HS-27A (cell line): ENCODE results near the gene SIN3B.
"Not testable (repeated sequence)": the region's sequence is repeated elsewhere in the genome, so short reads cannot be mapped to it uniquely, and the experiment has no call there.

Experiments used
- DNase-seq: peaks from one replicate; pipeline ENCODE4 v3.0.0-alpha.2; 2012; ENCODE audit warnings: low read depth, missing footprints

SIN3B gene

DNA sequence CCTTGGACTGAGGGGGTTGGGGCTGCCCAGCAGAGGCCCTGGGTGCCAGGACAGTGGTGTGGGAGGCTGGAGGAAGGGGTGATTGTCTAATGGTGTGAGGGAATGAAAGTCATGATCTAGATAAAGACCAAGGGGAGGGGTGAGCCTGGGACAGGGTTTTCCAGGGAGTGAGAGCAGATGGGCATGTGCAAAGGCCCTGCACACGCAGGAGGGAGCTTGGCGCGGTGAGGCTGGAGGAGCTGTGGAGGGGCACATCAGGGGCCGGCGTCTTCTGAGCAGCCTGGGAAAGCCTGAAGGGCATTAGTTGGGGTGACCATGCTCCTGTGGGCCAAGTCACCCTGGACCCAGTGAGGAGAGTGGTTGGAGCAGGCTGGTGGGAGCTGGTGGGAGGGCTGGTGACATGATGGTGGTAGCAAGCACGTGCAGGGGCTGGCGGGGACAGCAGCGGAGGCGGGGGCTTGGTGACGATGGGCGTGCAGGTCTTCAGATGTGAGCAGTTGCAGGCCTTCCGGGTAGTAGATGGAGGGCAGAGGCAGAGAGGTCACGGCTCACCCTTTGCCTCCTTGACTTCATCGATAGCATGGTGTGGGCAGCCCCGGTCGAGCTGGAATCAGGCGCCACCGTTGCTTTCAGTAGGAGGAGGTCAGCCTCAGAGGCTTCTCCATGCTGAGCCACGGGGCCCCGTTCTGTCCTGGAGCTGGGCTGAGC, 39.4 kb downstream of the SIN3B start:
- no peak for DNase-seq

GRCh38 chr19:16869331-16869972, 40.3 kb downstream of the SIN3B start:
- no peak for DNase-seq

- DNase-seq: no peak
Measured at GRCh38 chr19:16871871-16872270, 42.7 kb downstream of the SIN3B start.

- no peak for DNase-seq
Measured at GRCh38 chr19:16872728-16873127, 43.5 kb downstream of the SIN3B start.

GRCh38 chr19:16873594-16873993, 44.4 kb downstream of the SIN3B start:
- DNase-seq: no peak

- DNase-seq: no peak
Measured at GRCh38 chr19:16874250-16874977, 45.2 kb downstream of the SIN3B start.

DNA sequence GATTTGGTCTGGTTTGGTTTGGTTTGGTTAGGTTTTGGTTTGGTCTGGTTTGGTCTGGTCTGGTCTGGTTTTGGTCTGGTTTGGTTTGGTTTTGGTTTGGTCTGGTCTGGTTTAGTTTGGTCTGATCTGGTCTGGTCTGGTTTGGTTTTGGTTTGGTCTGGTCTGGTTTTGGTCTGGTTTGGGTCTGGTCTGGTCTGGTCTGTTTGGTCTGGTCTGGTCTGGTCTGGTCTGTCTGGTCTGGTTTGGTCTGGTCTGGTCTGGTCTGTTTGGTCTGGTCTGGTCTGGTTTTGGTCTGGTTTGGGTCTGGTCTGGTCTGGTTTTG, 45.7 kb downstream of the SIN3B start:
- DNase-seq: not testable (repeated sequence)

DNA sequence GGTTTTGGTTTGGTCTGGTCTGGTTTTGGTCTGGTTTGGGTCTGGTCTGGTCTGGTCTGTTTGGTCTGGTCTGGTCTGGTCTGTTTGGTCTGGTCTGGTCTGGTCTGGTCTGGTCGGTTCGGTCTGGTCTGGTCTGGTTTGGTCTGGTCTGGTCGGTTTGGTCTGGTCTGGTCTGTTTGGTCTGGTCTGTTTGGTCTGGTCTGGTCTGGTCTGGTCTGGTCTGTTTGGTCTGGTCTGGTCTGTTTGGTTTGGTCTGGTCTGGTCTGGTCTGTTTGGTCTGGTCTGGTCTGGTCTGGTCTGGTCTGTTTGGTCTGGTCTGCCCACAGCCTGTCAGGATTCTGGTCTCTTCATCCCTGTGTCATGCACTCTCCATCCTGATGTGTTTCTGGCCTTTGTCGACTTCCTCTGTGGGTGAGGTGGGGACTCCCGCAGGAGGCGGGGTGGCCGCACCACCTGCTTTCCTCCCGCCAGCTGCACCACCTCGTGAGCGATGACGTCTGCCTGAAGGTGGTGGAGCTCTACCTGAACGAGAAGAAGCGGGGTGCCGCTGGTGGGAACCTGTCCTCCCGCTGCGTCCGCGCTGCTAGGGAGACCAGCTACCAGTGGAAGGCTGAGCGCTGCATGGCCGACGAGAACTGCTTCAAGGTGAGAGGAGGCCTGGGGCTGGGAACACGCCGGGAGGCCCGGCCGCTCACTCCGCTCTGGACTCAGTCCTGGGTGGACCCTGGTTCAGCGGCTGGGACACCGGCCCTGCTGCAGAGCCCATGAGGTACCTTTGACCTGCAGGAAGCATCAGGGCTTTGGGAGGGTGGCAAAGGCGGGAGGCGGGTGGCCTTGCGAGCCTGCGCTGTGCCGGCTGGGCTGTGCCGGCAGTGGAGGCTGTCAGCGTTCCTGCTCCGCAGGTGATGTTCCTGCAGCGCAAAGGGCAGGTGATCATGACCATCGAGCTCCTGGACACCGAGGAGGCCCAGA, 46.7 kb downstream of the SIN3B start:
- no peak for DNase-seq

- DNase-seq: no peak
Measured at GRCh38 chr19:16876904-16877361, 47.7 kb downstream of the SIN3B start.

DNA sequence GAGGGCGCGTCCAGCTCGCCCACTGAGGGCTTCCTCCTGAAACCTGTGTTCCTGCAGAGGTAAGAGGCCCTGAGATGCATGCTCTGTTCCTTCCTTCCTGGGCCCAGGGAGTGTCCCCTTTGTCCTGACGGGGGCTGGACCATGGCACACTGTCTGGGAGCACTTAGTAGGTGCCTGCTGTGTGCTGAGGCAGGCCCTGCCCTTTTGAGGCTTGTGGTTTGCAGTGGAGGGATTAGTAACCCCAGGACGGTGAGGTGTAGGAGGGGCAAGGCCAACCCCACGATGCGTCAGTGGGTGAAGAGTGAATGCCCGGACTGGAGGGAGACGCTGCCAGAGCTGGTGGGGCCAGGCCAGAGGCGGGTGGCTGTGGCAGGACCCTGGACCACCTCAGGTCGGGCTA, 48.4 kb downstream of the SIN3B start:
- no peak for DNase-seq

DNA sequence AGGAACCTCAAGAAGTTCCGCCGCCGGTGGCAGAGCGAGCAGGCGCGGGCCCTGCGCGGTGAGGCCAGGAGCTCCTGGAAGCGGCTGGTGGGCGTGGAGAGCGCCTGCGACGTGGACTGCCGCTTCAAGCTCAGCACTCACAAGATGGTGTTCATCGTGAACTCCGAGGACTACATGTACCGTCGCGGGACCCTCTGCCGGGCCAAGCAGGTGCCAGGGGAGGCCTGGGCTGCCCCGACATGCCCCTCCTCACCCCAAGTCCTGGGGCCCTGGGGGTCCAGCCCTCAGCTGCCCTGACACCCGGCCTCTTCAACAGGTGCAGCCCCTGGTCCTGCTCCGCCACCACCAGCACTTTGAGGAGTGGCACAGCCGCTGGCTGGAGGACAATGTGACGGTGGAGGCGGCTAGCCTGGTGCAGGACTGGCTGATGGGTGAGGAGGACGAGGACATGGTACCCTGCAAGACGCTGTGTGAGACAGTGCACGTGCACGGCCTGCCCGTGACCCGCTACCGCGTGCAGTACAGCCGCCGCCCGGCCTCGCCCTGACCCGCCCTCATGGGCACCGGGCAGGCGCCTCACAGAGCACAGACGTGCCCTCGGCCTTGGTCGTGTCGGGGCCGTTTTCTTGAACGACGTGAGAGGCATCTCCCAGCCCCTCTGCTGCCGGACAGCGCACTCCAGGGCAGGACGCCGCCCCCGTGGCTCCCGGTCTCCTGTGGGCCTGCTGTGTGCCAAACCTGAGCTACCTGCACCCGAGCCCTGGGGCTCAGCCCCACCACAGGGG, 49.2 kb downstream of the SIN3B start:
- no peak for DNase-seq

GRCh38 chr19:16880884-16881554, 51.8 kb downstream of the SIN3B start:
- DNase-seq: no peak

DNA sequence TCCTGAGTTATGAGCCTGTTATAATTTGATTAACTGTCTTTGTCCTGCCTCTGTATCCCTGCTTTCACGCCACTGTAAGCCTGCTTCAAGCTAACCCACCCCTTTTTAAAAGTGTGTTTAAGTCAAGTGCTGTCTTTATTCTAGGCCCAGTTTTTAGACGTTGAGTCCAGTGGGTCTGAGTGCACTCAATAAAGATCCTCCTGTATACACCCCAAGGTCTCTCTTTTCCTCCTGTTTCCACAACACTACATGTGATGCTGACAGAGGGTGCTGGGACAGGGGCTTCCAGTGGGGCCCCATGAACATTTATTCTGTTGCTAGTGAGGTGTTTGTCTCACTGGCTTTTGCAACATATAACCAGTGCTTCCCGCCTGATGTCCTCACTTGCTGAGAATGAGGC, 52.9 kb downstream of the SIN3B start:
- DNase-seq: no peak

GRCh38 chr19:16883522-16883921, 54.3 kb downstream of the SIN3B start:
- no peak for DNase-seq

DNA sequence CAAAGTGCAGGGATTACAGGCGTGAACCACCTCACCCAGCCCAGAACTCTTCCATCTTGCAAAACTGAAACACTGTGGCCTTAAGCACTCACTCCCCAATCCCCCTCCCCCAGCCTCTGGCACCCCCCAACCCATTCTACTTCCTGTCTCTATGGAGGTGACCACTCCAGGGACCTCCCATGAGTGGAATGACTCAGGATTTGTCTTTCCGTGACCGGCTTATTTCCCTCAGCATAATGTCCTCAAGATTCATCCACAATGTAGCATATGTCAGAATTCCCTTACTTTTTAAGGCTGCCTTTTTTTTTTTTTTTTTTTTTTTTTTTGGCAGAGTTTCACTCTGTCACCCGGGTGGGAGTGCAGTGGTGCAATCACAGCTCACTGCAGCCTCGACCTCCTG, 56.0 kb downstream of the SIN3B start:
- DNase-seq: no peak

- DNase-seq: no peak
Measured at GRCh38 chr19:16886305-16886880, 57.2 kb downstream of the SIN3B start.

- no peak for DNase-seq
Measured at GRCh38 chr19:16887353-16888265, 58.4 kb downstream of the SIN3B start.

GRCh38 chr19:16888629-16889365, 59.6 kb downstream of the SIN3B start, which contains the start of gene F2RL3:
TSS of gene F2RL3 (plus strand) at chr19:16888999. CDS start at chr19:16889190, 191 bp downstream.
- DNase-seq: no peak
